ENCODE data around the gene PLEKHG5.

DNA sequence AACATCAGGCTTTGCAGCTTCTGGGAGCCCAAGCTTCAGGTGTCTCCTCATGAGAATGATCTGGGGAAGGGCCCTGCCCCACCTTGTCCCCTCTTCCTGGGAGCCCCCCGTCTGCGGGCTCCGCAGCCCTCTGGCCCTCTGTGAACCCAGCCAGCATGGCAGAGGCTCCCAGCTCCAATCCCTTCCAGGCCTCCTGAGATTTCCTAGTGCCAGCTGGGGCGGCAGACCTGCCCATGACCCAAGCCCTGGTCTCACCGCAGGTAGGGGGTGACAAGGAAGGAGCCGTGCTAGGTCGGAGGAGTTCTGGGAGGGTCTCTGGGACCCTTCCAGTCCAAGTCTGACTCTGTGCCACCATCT, 7.7 kb downstream of the PLEKHG5 start:
- TF ChIP-seq EP300 (IDR thresholded peaks at IDR 0.05) (no peak), POLR2AphosphoS5 (IDR thresholded peaks at IDR 0.05) (no peak), POLR2A (IDR thresholded peaks at IDR 0.05; ENCODE audit: low read depth) (no peak)
- TF ChIP-seq, protein P1, sequence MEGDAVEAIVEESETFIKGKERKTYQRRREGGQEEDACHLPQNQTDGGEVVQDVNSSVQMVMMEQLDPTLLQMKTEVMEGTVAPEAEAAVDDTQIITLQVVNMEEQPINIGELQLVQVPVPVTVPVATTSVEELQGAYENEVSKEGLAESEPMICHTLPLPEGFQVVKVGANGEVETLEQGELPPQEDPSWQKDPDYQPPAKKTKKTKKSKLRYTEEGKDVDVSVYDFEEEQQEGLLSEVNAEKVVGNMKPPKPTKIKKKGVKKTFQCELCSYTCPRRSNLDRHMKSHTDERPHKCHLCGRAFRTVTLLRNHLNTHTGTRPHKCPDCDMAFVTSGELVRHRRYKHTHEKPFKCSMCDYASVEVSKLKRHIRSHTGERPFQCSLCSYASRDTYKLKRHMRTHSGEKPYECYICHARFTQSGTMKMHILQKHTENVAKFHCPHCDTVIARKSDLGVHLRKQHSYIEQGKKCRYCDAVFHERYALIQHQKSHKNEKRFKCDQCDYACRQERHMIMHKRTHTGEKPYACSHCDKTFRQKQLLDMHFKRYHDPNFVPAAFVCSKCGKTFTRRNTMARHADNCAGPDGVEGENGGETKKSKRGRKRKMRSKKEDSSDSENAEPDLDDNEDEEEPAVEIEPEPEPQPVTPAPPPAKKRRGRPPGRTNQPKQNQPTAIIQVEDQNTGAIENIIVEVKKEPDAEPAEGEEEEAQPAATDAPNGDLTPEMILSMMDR (IDR thresholded peaks at IDR 0.05), result no peak
